DOHH2 (cell line): ENCODE measurements around the gene PGPEP1.
"Not testable (repeated sequence)": the region's sequence is repeated elsewhere in the genome, so short reads cannot be mapped to it uniquely, and the experiment has no call there.

Source experiments
- EZH2phosphoT487 ChIP-seq: fragments of 200-600 bp; sonication (generic); IDR thresholded peaks from 2 replicates; pipeline ENCODE4 v1.6.1; 2017; ENCODE audit warnings: borderline replicate concordance, mild to moderate bottlenecking, antibody characterized with exemption, low read length, moderate library complexity, mixed read lengths
- TF ChIP-seq, protein P1 (sequence below): fragments of 200-600 bp; sonication (generic); IDR thresholded peaks from one replicate; pipeline ENCODE4 v1.5.1; 2014; ENCODE audit warnings: antibody characterized with exemption, mild to moderate bottlenecking, low read depth, low read length; ENCODE audit not compliant: poor library complexity, severe bottlenecking

DNA sequence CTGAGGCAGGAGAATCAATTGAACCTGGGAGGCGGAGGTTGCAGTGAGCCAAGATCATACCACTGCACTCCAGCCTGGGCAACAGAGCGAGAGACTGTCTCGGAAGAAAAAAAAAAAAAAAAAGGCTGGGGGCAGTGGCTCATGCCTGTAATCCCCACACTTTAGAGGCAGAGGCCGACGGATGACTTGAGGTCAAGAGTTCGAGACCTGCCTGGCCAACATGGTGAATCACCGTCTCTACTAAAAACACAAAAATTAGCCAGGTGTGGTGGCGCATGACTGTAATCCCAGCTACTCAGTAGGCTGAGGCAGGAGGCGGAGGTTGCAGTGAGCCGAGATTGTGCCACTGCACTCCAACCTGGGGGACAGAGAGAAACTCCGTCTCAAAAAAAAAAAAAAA lies 43.2 kb downstream of the PGPEP1 start:
- TF ChIP-seq, protein P1, sequence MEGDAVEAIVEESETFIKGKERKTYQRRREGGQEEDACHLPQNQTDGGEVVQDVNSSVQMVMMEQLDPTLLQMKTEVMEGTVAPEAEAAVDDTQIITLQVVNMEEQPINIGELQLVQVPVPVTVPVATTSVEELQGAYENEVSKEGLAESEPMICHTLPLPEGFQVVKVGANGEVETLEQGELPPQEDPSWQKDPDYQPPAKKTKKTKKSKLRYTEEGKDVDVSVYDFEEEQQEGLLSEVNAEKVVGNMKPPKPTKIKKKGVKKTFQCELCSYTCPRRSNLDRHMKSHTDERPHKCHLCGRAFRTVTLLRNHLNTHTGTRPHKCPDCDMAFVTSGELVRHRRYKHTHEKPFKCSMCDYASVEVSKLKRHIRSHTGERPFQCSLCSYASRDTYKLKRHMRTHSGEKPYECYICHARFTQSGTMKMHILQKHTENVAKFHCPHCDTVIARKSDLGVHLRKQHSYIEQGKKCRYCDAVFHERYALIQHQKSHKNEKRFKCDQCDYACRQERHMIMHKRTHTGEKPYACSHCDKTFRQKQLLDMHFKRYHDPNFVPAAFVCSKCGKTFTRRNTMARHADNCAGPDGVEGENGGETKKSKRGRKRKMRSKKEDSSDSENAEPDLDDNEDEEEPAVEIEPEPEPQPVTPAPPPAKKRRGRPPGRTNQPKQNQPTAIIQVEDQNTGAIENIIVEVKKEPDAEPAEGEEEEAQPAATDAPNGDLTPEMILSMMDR = not testable (repeated sequence)
- TF ChIP-seq EZH2phosphoT487 = not testable (repeated sequence)
